A204.1 (cell line): ENCODE data around the gene CLDN11.

Source experiments
- FAIRE-seq: peaks from 2 replicates; lab custom pipeline; 2012; peaks lifted over from hg19 to GRCh38; lab: Jason Lieb, UNC

CLDN11 gene

DNA sequence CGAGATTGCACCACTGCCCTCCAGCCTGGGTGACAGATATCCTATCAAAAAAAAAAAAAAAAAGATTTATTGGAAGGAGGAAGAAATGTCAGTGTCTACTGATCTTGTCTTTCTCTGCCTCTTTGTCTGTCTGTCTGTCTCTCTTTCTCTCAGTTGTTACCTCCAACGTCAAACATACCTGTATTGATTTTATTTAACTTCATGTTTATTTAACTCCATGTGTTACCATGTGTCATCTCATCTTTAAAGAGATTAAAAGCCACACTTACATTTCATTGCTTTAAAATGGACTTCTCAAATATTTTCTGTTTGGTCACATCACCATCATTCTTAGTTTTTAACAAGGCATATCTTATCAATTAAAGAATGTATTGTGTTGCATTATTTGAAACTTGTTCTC lies 9.4 kb downstream of the CLDN11 start:
- FAIRE-seq: no peak

DNA sequence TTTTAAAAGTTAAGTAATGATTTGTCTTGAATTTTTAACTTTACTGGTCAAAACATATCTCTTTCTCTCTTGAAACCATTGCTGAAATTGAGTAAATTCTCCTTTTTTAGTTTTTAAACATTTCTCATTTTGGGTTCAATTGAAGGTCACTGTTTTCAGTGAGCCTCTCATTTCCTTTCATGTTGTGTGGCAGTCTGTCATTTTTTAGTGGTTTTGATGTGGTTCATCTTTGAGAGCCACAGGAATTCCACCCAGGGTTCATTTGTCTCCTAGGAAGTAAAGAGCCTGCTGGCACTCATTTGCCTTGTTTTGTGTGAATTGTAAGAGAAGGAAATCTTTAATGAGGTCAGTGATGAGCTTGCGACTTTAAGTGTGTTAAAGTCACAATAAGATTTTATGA lies 10.4 kb downstream of the CLDN11 start:
- FAIRE-seq: no peak

GRCh38 chr3:170431054-170431453 lies 12.4 kb downstream of the CLDN11 start:
- FAIRE-seq: no peak

GRCh38 chr3:170432416-170432815 lies 13.7 kb downstream of the CLDN11 start:
- FAIRE-seq: no peak

- FAIRE-seq: no peak
Measured at GRCh38 chr3:170436697-170437096, 18.0 kb downstream of the CLDN11 start.

- no peak for FAIRE-seq
Measured at GRCh38 chr3:170437176-170437575, 18.5 kb downstream of the CLDN11 start.

DNA sequence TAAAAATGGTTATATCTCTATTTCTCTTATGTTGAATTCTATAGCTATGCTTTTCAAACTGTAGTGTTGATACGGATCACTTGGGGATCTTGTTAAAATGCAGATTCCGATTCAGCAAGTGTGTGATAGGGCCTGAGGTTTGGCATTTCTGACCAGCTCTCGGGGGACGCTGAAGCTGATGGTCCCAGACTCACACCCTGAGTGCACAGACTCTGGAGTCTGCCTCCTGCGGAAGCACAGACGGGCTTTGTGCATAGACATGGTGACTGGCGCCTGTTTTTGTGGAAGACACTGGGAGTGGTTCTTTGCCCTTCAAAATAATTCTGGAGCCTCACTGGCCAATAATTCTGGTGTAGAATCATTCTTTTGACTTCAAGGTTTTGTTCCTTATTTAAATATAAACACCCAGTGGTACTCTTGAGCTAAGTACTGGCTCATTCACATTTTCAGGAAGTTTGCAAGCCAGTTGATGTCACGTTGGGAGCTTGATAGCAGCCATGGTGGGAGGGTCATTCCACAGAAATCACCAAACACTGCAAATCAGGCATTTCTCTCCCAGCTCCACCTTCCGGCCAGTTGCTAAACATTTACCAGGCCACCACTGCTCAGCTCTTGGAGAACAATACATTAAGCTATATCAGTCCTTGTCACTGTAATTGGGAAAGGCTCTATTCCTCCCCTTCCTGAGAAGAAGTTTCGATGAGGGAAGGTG lies 19.2 kb downstream of the CLDN11 start:
- no peak for FAIRE-seq

DNA sequence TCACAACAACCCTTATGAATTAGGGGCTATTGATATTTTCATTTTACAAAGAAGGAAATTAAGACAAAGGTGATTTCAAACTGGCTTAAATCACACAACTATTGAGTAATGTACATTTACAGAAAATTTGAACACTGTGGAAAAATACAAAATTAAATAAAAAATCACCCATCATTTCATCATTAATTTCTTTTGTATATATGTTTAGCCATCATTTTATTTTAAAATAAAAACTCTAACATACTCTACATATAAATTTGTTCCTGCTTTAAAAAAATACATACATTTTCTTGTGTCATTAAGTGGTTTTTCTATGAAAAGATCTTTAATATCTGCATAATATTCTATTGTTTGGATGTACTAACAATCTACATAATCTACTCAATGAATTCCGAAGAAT lies 20.2 kb downstream of the CLDN11 start:
- no peak for FAIRE-seq

DNA sequence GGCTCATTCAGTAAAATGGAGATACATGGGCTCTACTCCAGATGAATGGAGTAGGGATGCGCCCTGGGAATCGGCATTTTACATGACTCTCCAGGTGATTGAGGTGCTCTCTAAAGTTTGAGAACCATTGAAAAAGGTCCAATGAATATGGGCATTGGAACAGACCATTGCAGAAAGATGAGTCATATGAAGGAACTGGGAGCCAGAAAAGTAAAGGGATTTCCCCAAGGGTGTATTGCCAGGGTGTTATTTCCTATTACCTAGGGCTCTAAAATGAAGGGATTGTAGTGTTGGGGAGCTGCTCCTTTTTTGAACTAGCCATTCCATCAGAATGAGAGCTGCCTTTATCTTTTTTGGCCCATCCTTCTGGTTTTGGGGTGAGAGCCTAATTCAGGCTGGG lies 21.7 kb downstream of the CLDN11 start:
- FAIRE-seq: no peak

DNA sequence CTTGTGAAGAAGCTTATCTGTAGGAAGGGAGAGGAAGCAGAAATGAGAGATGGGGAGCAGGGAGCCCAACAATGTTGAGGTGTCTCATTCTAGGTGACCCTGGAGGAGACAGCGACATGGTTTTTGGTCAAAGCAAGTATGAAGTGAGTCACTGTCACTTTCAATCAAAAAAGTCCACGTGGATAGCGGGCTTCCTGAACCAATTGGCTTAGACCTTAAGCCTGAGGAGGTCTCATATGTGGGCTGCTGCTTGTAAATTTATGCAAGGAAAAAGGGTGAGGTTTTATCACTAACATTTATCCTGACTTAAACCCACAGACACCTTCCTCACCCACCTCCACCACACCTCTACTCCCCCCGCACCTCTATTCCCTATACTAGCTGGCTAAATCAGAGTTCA lies 22.7 kb downstream of the CLDN11 start:
- FAIRE-seq: no peak

DNA sequence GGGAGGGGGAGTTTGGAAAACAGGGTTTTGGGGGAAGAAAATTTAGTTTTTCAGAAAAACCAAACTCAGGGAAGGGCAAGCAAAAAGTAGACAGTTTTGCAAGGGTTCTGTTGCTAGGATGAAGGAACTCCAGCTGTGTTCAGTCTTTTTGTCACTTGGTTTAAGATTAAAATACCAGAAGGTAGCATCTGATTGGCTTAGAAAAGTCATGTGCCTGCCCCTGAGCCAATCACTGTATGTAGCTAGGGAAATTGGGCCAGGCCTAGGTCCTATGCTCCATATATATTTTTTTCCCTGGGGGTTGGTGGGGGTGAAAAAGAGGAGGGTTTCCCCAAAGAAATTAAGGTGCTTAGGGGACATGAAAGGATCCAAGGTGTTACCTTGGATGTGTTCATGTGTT lies 24.3 kb downstream of the CLDN11 start:
- FAIRE-seq: no peak

- FAIRE-seq: no peak
Measured at GRCh38 chr3:170443457-170443856, 24.8 kb downstream of the CLDN11 start.

GRCh38 chr3:170448584-170448983 lies 29.9 kb downstream of the CLDN11 start:
- FAIRE-seq: no peak

GRCh38 chr3:170450039-170450438 lies 31.4 kb downstream of the CLDN11 start:
- FAIRE-seq: no peak

GRCh38 chr3:170454509-170454908 lies 35.8 kb downstream of the CLDN11 start:
- FAIRE-seq: no peak

GRCh38 chr3:170458285-170458684 lies 39.6 kb downstream of the CLDN11 start:
- FAIRE-seq: no peak

DNA sequence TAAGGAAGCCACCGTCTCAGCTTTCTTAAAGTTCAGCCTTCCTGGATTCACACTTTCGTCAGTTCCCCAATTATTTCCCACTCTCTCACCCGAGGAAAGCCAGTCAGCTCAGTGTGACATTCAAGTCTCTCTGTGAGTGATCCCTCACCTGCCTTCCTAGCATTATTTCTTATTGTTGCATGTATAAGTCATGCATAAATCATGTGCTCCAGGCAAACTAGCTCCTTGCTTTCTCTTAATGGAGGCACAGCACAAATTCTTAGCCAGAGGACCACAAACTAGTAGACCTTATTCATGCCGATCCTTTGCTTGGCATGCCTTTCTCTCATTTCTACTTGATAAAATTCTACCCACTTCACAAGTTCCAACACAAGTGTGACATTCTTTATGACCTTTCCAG lies 44.3 kb downstream of the CLDN11 start:
- no peak for FAIRE-seq

GRCh38 chr3:170465955-170466354 lies 47.3 kb downstream of the CLDN11 start:
- FAIRE-seq: no peak

GRCh38 chr3:170467007-170467406 lies 48.3 kb downstream of the CLDN11 start:
- FAIRE-seq: no peak

GRCh38 chr3:170467571-170468147 lies 49.0 kb downstream of the CLDN11 start:
- FAIRE-seq: no peak

GRCh38 chr3:170469151-170470062 lies 50.7 kb downstream of the CLDN11 start:
- no peak for FAIRE-seq

GRCh38 chr3:170470063-170471016 lies 51.7 kb downstream of the CLDN11 start:
- no peak for FAIRE-seq
